ENCODE data around the gene HSPBAP1. TPM values are rescaled to one million over a fixed set of nuclear protein-coding genes. Genes with fewer than 3 reads are reported as not detected.

The HSPBAP1 gene
- total and polyA plus RNA-seq, 11 donors: 2.6 to 6.4 (median 3.7) TPM

Other genes starting within 250 kb of the HSPBAP1 start
- gene PARP9, start 229.5 kb downstream of the HSPBAP1 start, total RNA-seq: 10 to 100 TPM in 8 of 9 donors, 1 to 10 TPM in 1; 8.5 to 73.0 (median 15.1) TPM
- 1 to 10 TPM; 8.2 to 8.8 TPM for gene PARP9, start 229.5 kb downstream of the HSPBAP1 start, polyA plus RNA-seq
- gene DTX3L, start 229.5 kb downstream of the HSPBAP1 start, total RNA-seq: 10 to 100 TPM; 10.2 to 78.2 (median 13.4) TPM
- gene DTX3L, start 229.5 kb downstream of the HSPBAP1 start, polyA plus RNA-seq: 1 to 10 TPM; 4.8 to 5.7 TPM
- 1 to 10 TPM in 3 of 9 donors, under 1 TPM in 6; 0.23 to 2.9 (median 0.67) TPM for gene PARP15, start 216.2 kb downstream of the HSPBAP1 start, total RNA-seq
- 1 to 10 TPM in 1 of 2 donors, under 1 TPM in 1; 0.21 to 1.1 TPM for gene PARP15, start 216.2 kb downstream of the HSPBAP1 start, polyA plus RNA-seq
- 100 to 1,000 TPM in 1 of 9 donors, 10 to 100 TPM in 8; 10.1 to 104 (median 15.6) TPM for gene PARP14, start 113.0 kb downstream of the HSPBAP1 start, total RNA-seq
- 1 to 10 TPM; 5.0 to 7.1 TPM for gene PARP14, start 113.0 kb downstream of the HSPBAP1 start, polyA plus RNA-seq
- gene SLC49A4, start 1.2 kb upstream of the HSPBAP1 start, total RNA-seq: 10 to 100 TPM; 13.2 to 25.4 (median 15.5) TPM
- 1 to 10 TPM; 5.6 to 8.2 TPM for gene SLC49A4, start 1.2 kb upstream of the HSPBAP1 start, polyA plus RNA-seq
- gene SEMA5B, start 233.9 kb upstream of the HSPBAP1 start, total RNA-seq: 10 to 100 TPM in 3 of 9 donors, 1 to 10 TPM in 6; 2.2 to 16.7 (median 7.4) TPM
- 1 to 10 TPM; 3.2 to 5.5 TPM for gene SEMA5B, start 233.9 kb upstream of the HSPBAP1 start, polyA plus RNA-seq

Measured in heart left ventricle (tissue), 11 donors.